Esophagus squamous epithelium (tissue), 5 donors: Measurements from ENCODE around the gene NCKIPSD. TPM values are rescaled to one million over a fixed set of nuclear protein-coding genes. Genes with fewer than 3 reads are reported as not detected.

Source experiments
- DNase-seq: peaks from one replicate; lab custom pipeline; 2025; lab: John Stamatoyannopoulos, UW
- H3K27ac ChIP-seq, 4 donors: fragments of 200-600 bp; sonication (generic); one replicate each; pipeline ENCODE4 v1.5.1; 2016 to 2019; ENCODE audit warnings: mild to moderate bottlenecking in 1 of 4
- H3K27me3 ChIP-seq, 4 donors: fragments of 200-600 bp; sonication (generic); 1 replicate in 3 of 4; 2 replicates in 1 of 4; pipeline versions ENCODE4 v1.5.1 to v1.6.0; 2017 to 2021; ENCODE audit warnings: antibody characterized with exemption in 1 of 4
- H3K36me3 ChIP-seq, 3 donors: fragments of 200-600 bp; sonication (generic); one replicate each; pipeline ENCODE4 v1.5.1; 2016 to 2019
- H3K4me1 ChIP-seq, 3 donors: fragments of 200-600 bp; sonication (generic); one replicate each; pipeline ENCODE4 v1.5.1; 2017 to 2019
- H3K4me3 ChIP-seq, 4 donors: fragments of 200-600 bp; sonication (generic); 1 replicate in 3 of 4; 2 replicates in 1 of 4; pipeline ENCODE4 v1.5.1; 2016 to 2019; ENCODE audit warnings: mild to moderate bottlenecking in 2 of 4, moderate library complexity in 1 of 4
- H3K9me3 ChIP-seq, 3 donors: fragments of 200-600 bp; sonication (generic); one replicate each; pipeline ENCODE4 v1.5.1; 2016 to 2019
- CTCF ChIP-seq, 6 experiments: fragments of 450-650 bp in 4 of 6; fragments of 200-600 bp in 2 of 6; sonication (generic) in 2 of 6; IDR thresholded peaks; one replicate each; pipeline ENCODE4 v1.5.1; 2016 to 2019; ENCODE audit warnings: antibody characterized with exemption in 6 of 6, mild to moderate bottlenecking in 4 of 6, moderate library complexity in 4 of 6
- POLR2A ChIP-seq, 4 donors: fragments of 450-650 bp; IDR thresholded peaks; one replicate each; pipeline ENCODE4 v1.6.1; 2017; ENCODE audit warnings: antibody characterized with exemption in 4 of 4, mild to moderate bottlenecking in 4 of 4, moderate library complexity in 3 of 4
- WGBS, 2 donors: methylation state at CpG; one replicate each; pipeline ENCODE4 v1.1.5; 2018; 5-methylcytosine and 5-hydroxymethylcytosine counted together
- intact Hi-C: fragments of 100-400 bp; cut with DNase I; formaldehyde crosslinking; loops from one replicate; pipeline ENCODE4 v1.15.0; 2022
- total RNA-seq, 4 donors: library from RNA; depleted of rRNA; stranded (reverse); fragments of >200 nt; gene quantifications; one replicate each; pipeline ENCODE4 v1.1.0, GENCODE V29; 2016
- donor health status: DM: yes; HTN: yes; CAD: no.

NCKIPSD gene
- total RNA-seq, 4 donors from 2014 or later: 12.4 to 16.8 (median 15.0) TPM

GRCh38 chr3:48644898-48645760 is 40.6 kb downstream of the NCKIPSD start:
- Histone ChIP-seq H3K4me1 (no peaks in the 10 kb centered on the region), H3K27me3 (no peaks in the 10 kb centered on the region), H3K9me3 (no peaks in the 10 kb centered on the region), H3K4me3 (no peak overlapping the region), H3K27ac (no peak overlapping the region), H3K36me3 (no peaks in the 10 kb centered on the region)
- TF ChIP-seq CTCF (IDR thresholded peaks at IDR 0.05): no peak
- no peak for TF ChIP-seq POLR2A (IDR thresholded peaks at IDR 0.05)
- DNase-seq: no peak
- WGBS, 2 donors: 86 to 97% methylated on average over 6 to 12 of the region's 22 CpGs
- intact Hi-C loops: no loop called here

GRCh38 chr3:48642605-48643004 is 43.1 kb downstream of the NCKIPSD start:
- Histone ChIP-seq H3K27ac (no peak overlapping the region), H3K4me1 (no peaks in the 10 kb centered on the region), H3K36me3 (no peaks in the 10 kb centered on the region), H3K4me3 (no peak overlapping the region), H3K27me3 (no peaks in the 10 kb centered on the region), H3K9me3 (no peaks in the 10 kb centered on the region)
- intact Hi-C loops: no loop called here
- DNase-seq: no peak
- WGBS, 2 donors: no CpG with 5 or more reads among the region's 12 CpGs
- TF ChIP-seq POLR2A (IDR thresholded peaks at IDR 0.05) (no peak), CTCF (IDR thresholded peaks at IDR 0.05) (no peak)

- Histone ChIP-seq H3K36me3 (no peaks in the 10 kb centered on the region), H3K9me3 (no peaks in the 10 kb centered on the region), H3K4me1 (peaks cover 0 to 4% (median under 1%) of the 10 kb centered on the region in 3 donors), H3K27ac (no peak overlapping the region), H3K4me3 (no peak overlapping the region), H3K27me3 (no peaks in the 10 kb centered on the region)
- intact Hi-C loops: no loop called here
- TF ChIP-seq CTCF (IDR thresholded peaks at IDR 0.05): no peak
- no peak for TF ChIP-seq POLR2A (IDR thresholded peaks at IDR 0.05)
- no peak for DNase-seq
- WGBS, 2 donors: 100% methylated on average over 1 of the region's 3 CpGs
These were observed 44.3 kb downstream of the NCKIPSD start for GRCh38 chr3:48641396-48641795.

- H3K27ac ChIP-seq: no peak overlapping the region
- no peaks in the 10 kb centered on the region for H3K27me3 ChIP-seq
- no peaks in the 10 kb centered on the region for H3K36me3 ChIP-seq
- WGBS, 2 donors: 67 to 77% methylated on average over 1 to 16 of the region's 38 CpGs
- no peak for DNase-seq
- no peak overlapping the region for H3K4me3 ChIP-seq
- intact Hi-C loops: no loop called here
- no peaks in the 10 kb centered on the region for H3K9me3 ChIP-seq
- TF ChIP-seq POLR2A (IDR thresholded peaks at IDR 0.05) (no peak), CTCF (IDR thresholded peaks at IDR 0.05) (no peak)
- peaks cover 4 to 16% (median 8%) of the 10 kb centered on the region in 3 donors for H3K4me1 ChIP-seq
These were observed 45.6 kb downstream of the NCKIPSD start for GRCh38 chr3:48639944-48640606.

GRCh38 chr3:48637305-48637704 is 48.4 kb downstream of the NCKIPSD start:
- H3K27ac ChIP-seq: no peak overlapping the region
- DNase-seq: no peak
- H3K27me3 ChIP-seq: no peaks in the 10 kb centered on the region
- H3K4me3 ChIP-seq: no peak overlapping the region
- 71 to 73% methylated on average over 1 to 3 of the region's 6 CpGs for WGBS, 2 donors
- peaks cover 15 to 35% (median 19%) of the 10 kb centered on the region in 3 donors for H3K4me1 ChIP-seq
- no peaks in the 10 kb centered on the region for H3K9me3 ChIP-seq
- intact Hi-C loops: no loop called here
- H3K36me3 ChIP-seq: peaks cover 0 to 14% (median 0%) of the 10 kb centered on the region in 3 donors
- TF ChIP-seq POLR2A (IDR thresholded peaks at IDR 0.05): no peak
- TF ChIP-seq CTCF (IDR thresholded peaks at IDR 0.05): no peak
